NCI-H524 treated with DMSO at 0.1 percent for 48 hours (cell line): ENCODE results near the gene TOB1.

Source experiments
- DNase-seq: peaks from one replicate; lab custom pipeline; 2025; lab: John Stamatoyannopoulos, UW

Gene TOB1

GRCh38 chr17:50832267-50832863 is 33.8 kb downstream of the TOB1 start:
- DNase-seq, result no peak

DNA sequence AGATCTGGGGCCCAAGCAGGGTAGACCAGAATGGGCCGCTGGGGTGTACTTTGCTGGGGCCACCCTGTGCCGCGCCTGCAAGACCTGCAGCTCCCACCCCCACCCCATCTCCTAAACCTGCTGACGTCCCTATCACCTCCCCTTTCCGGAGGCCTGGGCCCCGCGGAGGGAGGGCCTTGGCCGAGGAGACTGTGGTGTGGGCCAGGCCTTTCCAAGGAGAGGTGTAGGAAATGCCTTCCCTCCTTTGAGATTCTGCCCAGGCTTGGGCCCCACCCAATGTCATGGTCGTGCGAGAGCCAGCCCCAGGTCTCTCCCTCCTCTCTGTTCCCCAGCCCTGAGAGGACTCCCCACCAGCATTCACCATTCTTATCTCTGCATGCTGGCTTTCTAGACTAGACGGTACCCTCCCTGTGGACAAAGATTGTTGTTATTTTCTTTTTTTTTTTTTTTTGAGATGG is 34.7 kb downstream of the TOB1 start:
- DNase-seq, result no peak

DNA sequence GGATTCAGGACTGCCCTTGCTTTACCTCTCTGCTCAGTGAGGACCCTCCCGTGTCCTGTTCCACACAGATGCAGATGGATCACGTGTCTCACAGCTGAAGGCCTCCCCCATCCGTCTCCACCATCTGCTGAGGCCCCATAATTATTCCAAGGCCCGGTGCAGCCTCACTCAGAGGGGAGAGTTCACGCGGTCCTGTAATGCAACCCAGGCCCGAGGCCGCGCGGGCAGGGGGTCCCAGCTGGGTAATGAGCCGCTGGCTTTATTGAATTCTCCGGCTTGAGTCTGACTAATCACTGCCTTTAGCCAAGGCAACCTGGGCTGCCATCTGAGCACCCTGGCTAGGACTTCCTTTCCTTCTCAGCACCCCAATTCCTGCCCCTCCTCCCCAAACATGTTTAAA is 35.2 kb downstream of the TOB1 start:
- peak; percentile 79 for DNase-seq

GRCh38 chr17:50830352-50830751 is 35.8 kb downstream of the TOB1 start:
- DNase-seq, result no peak

DNA sequence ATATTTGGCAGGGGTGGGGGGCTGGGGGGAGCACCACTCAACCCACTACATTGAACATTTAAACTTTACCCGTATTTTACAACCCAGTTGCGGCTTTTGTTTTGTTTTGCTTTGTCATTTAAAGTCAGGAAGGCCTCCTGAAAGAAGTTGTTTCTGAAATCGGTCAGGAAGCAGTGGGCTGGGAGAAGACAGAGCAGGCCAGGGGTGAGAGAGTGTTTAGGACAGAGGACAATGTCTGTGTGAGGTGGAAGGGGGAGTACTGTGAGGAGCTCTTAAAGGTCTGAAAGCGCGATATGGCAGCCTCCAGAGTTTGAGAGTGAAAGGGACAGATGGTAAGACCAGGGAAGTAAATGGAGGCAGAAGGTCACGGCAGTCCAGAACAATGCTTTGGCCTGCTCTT is 36.8 kb downstream of the TOB1 start:
- DNase-seq, result no peak

- no peak for DNase-seq
Observed at GRCh38 chr17:50828508-50829170, 37.5 kb downstream of the TOB1 start.

GRCh38 chr17:50825188-50825587 is 41.0 kb downstream of the TOB1 start:
- no peak for DNase-seq

DNA sequence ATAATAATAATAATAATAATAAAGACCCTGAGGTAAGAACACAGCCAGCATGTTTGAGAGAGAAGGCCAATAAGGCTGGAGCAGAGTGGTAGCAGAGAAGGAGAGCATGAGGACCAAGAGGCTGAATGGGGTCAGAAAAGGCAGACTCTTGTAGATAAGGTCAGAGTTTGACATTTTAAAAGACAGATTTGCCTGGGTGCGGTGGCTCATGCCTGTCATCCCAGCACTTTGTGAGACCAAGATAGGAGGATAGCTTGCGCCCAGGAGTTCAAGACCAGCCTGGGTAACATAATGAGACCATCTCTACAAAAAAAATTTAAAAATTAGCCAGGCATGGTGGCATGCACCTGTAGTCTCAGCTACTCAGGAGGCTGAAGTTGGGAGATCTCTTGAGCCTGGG is 41.7 kb downstream of the TOB1 start:
- no peak for DNase-seq

DNA sequence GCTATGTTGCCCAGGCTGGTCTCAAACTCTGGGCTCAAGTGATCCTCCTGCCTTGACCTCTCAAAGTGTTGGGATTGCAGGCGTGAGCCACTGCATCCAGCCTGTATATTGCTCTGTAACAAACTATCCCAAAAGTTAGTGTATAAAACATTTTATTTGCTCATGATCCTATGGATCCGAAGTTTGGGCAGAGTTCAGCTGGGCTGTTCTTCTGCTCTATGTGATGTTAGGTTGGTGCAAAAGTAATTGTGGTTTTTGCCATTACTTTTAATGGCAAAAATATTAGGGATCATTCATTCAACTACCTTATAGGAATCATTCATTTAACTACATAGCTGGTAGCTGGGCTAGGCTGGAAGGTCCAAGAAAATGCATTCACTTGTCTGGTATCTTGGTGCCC is 43.6 kb downstream of the TOB1 start:
- no peak for DNase-seq

DNA sequence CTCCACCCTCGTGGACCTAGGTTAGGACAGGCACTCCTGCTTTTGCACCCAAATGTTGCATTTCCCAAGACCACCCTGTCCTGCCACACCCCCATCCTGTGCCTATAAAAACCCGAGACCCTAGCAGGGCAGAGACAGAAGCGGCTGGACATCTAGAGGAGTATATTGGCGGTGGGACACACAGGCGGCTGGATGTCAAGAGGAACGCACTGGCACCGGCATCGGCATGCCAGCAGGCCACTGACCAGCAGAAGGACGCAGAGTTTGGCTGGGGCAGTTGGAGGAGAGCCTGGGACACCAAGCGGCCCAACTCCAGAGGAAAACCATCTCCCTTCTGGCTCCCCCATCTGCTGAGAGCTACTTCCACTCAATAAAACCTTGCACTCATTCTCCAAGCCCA is 45.5 kb downstream of the TOB1 start:
- no peak for DNase-seq

DNA sequence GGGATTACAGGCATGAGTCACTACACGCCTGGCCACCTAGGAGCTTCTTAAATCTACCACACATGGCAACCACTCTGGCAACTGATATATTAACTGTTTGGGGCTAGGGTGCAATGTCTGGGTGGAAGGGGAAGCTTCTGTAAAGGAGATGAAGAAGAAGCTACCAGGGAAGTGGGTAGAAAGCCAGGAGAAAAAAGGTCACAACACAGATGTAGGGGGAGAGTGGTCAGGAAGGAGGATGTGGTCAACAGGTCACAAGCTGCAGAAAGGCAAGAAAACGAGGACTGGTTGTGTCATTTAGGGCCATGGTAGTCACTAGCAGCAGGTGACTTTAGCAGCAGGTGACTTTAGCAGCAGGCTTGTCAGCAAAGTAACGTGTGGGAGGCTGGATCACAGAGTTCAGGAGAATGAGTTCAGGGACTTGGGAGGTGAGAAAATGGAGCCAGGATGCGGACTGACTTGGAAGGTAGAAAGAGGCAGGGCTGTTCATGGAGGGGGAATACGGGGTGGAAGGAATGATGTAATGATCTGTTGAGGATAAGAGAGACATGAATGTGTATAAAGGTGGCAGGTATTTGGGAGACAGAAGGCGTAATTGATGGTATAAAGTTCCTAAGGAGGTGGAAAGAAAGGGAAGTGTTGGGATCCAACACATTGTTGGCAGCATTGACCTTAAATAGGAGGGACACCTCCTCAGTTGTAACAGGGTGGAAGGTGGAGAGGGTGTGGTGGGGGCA is 47.1 kb downstream of the TOB1 start:
- no peak for DNase-seq

DNA sequence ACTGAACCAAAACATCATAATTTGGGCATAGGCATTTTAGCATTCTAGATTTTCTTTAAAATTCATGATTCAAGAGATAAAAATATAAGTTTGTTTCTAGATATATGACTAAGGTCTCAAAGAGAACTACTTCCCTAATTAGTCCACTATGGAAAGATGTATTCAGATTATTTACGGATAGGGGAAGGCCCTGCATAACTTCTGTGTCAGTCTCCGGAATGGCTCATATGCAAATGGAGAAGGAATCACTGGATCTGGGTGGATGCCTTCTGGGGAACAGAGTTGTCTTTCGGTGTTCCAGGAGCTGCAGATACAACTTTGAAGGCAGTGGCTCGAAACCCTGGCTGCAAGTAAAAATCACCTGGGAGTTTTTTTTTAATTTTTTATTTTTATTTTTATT is 47.9 kb downstream of the TOB1 start:
- DNase-seq, result no peak

DNA sequence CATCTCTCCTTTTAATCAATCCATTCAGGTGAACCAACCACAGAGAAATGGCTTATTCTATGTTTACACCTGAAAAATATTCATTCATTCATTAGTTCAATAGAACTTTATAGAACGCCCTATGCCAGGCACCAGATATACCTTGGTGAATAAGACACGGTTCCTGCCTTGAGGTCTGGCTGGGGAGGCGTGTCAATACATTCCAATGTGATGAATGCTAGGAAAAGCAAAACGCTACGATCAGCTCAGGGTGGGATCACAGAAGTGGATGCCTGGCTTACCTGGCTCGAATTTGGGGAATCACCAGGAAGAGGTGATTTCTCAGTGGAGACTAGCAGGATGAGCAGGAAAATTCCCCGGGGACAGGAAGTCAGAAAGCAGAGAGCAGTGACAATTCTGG is 48.3 kb downstream of the TOB1 start:
- DNase-seq, result no peak

DNA sequence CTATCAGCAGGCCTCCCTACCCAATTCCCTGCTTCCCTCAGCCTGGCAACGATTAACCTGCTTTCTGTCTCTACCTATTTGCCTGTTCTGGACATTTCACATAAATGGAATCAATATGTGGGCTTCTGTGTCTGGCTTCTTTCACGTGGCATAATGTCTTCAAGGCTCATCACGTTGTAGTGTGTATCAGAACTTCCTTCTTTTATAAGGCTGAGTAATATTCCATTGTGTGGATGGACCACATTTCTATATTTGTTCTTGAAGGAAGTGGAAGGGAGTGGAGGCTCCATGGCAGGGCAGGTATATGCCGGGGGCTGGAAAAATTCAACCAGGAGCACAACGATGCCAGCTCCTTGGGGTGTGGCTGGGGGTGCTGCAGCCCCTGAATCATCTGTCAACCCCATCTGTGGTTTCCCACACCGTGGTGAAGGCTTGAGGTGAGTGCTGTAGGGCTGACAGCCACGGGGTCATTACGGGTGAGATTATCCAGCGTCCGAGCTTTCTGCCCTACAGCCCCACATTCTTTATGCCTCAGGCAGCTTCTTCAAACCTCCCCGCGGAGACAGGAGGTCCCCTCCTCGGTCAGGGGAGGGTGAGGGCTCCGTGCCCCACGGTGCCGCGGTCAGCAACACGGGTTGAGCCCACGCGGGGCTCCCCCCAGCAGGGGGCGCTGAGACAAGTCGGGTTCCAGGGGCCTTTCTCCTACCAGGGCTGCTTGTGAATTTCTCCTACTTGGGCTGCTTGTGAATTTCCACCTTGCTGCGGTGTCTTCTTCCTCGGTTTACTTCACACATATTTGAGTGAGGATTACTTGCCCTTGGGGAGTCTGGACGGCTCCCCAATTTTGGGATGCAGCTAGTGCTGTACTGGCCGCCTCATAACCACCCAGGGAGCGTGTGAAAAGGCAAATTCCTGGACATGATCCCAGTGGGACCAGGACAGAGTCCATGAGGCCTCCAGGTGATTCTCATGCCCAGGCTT is 49.1 kb downstream of the TOB1 start:
- no peak for DNase-seq

GRCh38 chr17:50816271-50816670 is 49.9 kb downstream of the TOB1 start:
- no peak for DNase-seq

- DNase-seq, result no peak
Observed at GRCh38 chr17:50815400-50815799, 50.8 kb downstream of the TOB1 start.

DNA sequence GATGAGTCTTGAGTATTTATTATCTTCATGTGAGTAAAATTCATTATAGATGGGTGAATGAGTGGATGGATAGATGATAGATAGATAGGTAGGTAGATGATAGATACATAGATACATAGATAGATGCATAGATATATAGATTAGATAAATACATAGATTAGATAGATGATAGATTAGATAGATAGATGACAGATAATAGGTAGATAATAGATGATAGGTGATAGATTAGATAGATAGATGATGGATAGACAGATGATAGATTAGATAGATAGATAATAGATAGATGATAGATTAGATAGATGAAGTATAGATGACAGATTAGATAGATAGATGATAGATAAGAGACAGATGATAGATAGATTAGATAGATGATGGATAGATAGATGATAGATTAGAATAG is 52.6 kb downstream of the TOB1 start:
- no peak for DNase-seq
